Loucy (cell line): Measurements from ENCODE around the gene DDB1.

Experiments used
- H2AFZ ChIP-seq: fragments of 200-600 bp; sonication (generic); 2 replicates; pipeline ENCODE4 v1.6.0; 2016; ENCODE audit warnings: antibody characterized with exemption, mild to moderate bottlenecking, low read length, moderate library complexity
- H3F3A ChIP-seq: fragments of 200-600 bp; 2 replicates; pipeline ENCODE4 v1.6.0; 2016; ENCODE audit warnings: antibody characterized with exemption, low read depth, mild to moderate bottlenecking
- H3K27me3 ChIP-seq: fragments of 200-600 bp; sonication (generic); 2 replicates; pipeline ENCODE4 v1.6.1; 2014; ENCODE audit warnings: low read length, mild to moderate bottlenecking; ENCODE audit not compliant: insufficient read depth, poor library complexity, severe bottlenecking
- H3K36me3 ChIP-seq: fragments of 200-600 bp; sonication (generic); 2 replicates; pipeline ENCODE4 v1.6.1; 2016; ENCODE audit warnings: low read length; ENCODE audit not compliant: insufficient read depth
- H3K4me1 ChIP-seq: fragments of 200-600 bp; sonication (generic); 2 replicates; pipeline ENCODE4 v1.5.1; 2014; ENCODE audit warnings: low read length, mild to moderate bottlenecking; ENCODE audit not compliant: insufficient read depth, poor library complexity, severe bottlenecking
- H3K4me2 ChIP-seq: fragments of 200-600 bp; sonication (generic); 2 replicates; pipeline ENCODE4 v1.6.0; 2014; ENCODE audit warnings: antibody characterized with exemption, low read length, low read depth, mild to moderate bottlenecking; ENCODE audit not compliant: poor library complexity, severe bottlenecking
- H3K4me3 ChIP-seq: fragments of 200-600 bp; sonication (generic); 2 replicates; pipeline ENCODE4 v1.5.1; 2014; ENCODE audit warnings: low read length, mild to moderate bottlenecking, mixed read lengths; ENCODE audit not compliant: poor library complexity, severe bottlenecking
- H3K79me2 ChIP-seq: fragments of 200-600 bp; sonication (generic); 2 replicates; pipeline ENCODE4 v1.6.1; 2014; ENCODE audit warnings: low read length; ENCODE audit not compliant: insufficient read depth
- H3K9ac ChIP-seq: fragments of 200-600 bp; sonication (generic); 2 replicates; pipeline ENCODE4 v1.6.0; 2014; ENCODE audit warnings: mild to moderate bottlenecking, low read depth, low read length, moderate library complexity; ENCODE audit not compliant: poor library complexity, severe bottlenecking
- H3K9me2 ChIP-seq: fragments of 200-600 bp; sonication (generic); replicated peaks from 2 replicates; pipeline ENCODE4 v1.6.1; 2016; ENCODE audit warnings: low read depth, low read length, mixed read lengths
- H3K9me3 ChIP-seq: fragments of 200-600 bp; sonication (generic); 2 replicates; pipeline ENCODE4 v1.6.1; 2014; ENCODE audit warnings: mild to moderate bottlenecking, antibody characterized with exemption, low read length, low read depth; ENCODE audit not compliant: insufficient read depth
- H4K20me1 ChIP-seq: fragments of 200-600 bp; sonication (generic); 2 replicates; pipeline ENCODE4 v1.6.0; 2014; ENCODE audit warnings: antibody characterized with exemption, low read length, mild to moderate bottlenecking; ENCODE audit not compliant: insufficient read depth, poor library complexity, severe bottlenecking
- CTCF ChIP-seq: fragments of 200-600 bp; sonication (generic); conservative IDR thresholded peaks from 2 replicates; pipeline ENCODE4 v1.5.1; 2014; ENCODE audit warnings: mild to moderate bottlenecking, antibody characterized with exemption, low read length
- EZH2phosphoT487 ChIP-seq: fragments of 200-600 bp; IDR thresholded peaks from 2 replicates; pipeline ENCODE4 v1.6.1; 2018; ENCODE audit warnings: antibody characterized with exemption, mild to moderate bottlenecking, moderate library complexity, borderline replicate concordance

DDB1 gene

GRCh38 chr11:61325649-61326414 is 7.1 kb downstream of the DDB1 start:
- no peak for TF ChIP-seq EZH2phosphoT487
- no peak for TF ChIP-seq CTCF
- H3F3A ChIP-seq, result no peaks in the 10 kb centered on the region
- no peak overlapping the region for H3K4me2 ChIP-seq
- peak overlapping the region; percentile 19 for H3K9ac ChIP-seq
- H3K36me3 ChIP-seq, result peaks cover 82% of the 10 kb centered on the region; the same call in 1 of the 2 replicates
- H3K4me1 ChIP-seq, result peaks cover 26% of the 10 kb centered on the region
- no peaks in the 10 kb centered on the region for H3K9me2 ChIP-seq
- peaks cover 58% of the 10 kb centered on the region for H3K79me2 ChIP-seq
- peaks cover 47% of the 10 kb centered on the region for H4K20me1 ChIP-seq
- no peak overlapping the region for H3K4me3 ChIP-seq
- no peaks in the 10 kb centered on the region for H3K27me3 ChIP-seq
- no peaks in the 10 kb centered on the region for H3K9me3 ChIP-seq
- H2AFZ ChIP-seq, result no peak overlapping the region

GRCh38 chr11:61315260-61315659 is 17.6 kb downstream of the DDB1 start:
- Histone ChIP-seq H3K9ac (no peak overlapping the region), H3F3A (no peaks in the 10 kb centered on the region)

GRCh38 chr11:61310749-61311148 is 22.2 kb downstream of the DDB1 start:
- H3K4me1 ChIP-seq, result no peaks in the 10 kb centered on the region
- H3K9ac ChIP-seq, result no peak overlapping the region
- no peaks in the 10 kb centered on the region for H3K27me3 ChIP-seq
- H3F3A ChIP-seq, result no peaks in the 10 kb centered on the region
- H3K9me3 ChIP-seq, result no peaks in the 10 kb centered on the region
- no peaks in the 10 kb centered on the region for H4K20me1 ChIP-seq
- peaks cover 99% of the 10 kb centered on the region; the same call in 1 of the 2 replicates for H3K36me3 ChIP-seq
- H3K4me2 ChIP-seq, result no peak overlapping the region
- no peak overlapping the region for H2AFZ ChIP-seq
- H3K4me3 ChIP-seq, result no peak overlapping the region
- H3K79me2 ChIP-seq, result no peaks in the 10 kb centered on the region
- TF ChIP-seq CTCF (no peak), EZH2phosphoT487 (no peak)
- no peaks in the 10 kb centered on the region for H3K9me2 ChIP-seq

More at GRCh38 chr11:61315260-61315659, 17.6 kb downstream of the DDB1 start:
- Histone ChIP-seq H3K9me3 (no peaks in the 10 kb centered on the region), H3K4me2 (no peak overlapping the region), H3K79me2 (no peaks in the 10 kb centered on the region), H3K27me3 (no peaks in the 10 kb centered on the region), H3K4me1 (no peaks in the 10 kb centered on the region), H4K20me1 (no peaks in the 10 kb centered on the region), H3K36me3 (peaks cover 91% of the 10 kb centered on the region), H2AFZ (no peak overlapping the region), H3K4me3 (no peak overlapping the region), H3K9me2 (no peaks in the 10 kb centered on the region)
- TF ChIP-seq EZH2phosphoT487 (no peak), CTCF (no peak)
